ENCODE results near the gene RER1. TPM values are rescaled to one million over a fixed set of nuclear protein-coding genes. Genes with fewer than 3 reads are reported as not detected.

Gene RER1
- total RNA-seq, 2 donors from 2014 or later, result 114 TPM

- Histone ChIP-seq H3K4me3 (ENCODE audit: low read length) (no peak overlapping the region), H3K36me3 (ENCODE audit: control insufficient read depth, insufficient read depth, low read length) (no peaks in the 10 kb centered on the region), H3K27ac (ENCODE audit: low read depth, low read length) (no peak overlapping the region), H3K9ac (ENCODE audit: extremely low read depth, low read length, poor library complexity, severe bottlenecking) (no peak overlapping the region), H3K27me3 (ENCODE audit: control insufficient read depth, insufficient read depth, low read length, poor library complexity, severe bottlenecking) (no peaks in the 10 kb centered on the region), H3K4me1 (ENCODE audit: control insufficient read depth, insufficient read depth, low read length) (no peaks in the 10 kb centered on the region), H3K9me3 (ENCODE audit: control insufficient read depth, low read length) (no peaks in the 10 kb centered on the region)
- DNase-seq, result no peak
- peaks cover 7% of the 10 kb centered on the region for H3K36me3 Mint-ChIP-seq (ENCODE audit: low read depth)
- TF ChIP-seq CTCF (conservative IDR thresholded peaks at IDR 0.05), result no peak
- H3K4me1 Mint-ChIP-seq, result no peaks in the 10 kb centered on the region
- H3K27me3 Mint-ChIP-seq (ENCODE audit: insufficient read depth), result no peaks in the 10 kb centered on the region
- H3K9me3 Mint-ChIP-seq, result no peaks in the 10 kb centered on the region
- no peak overlapping the region for H3K4me3 Mint-ChIP-seq
- WGBS, 2 experiments (ENCODE audit: insufficient coverage in 1 of 2, insufficient read length in 1 of 2), result 91 to 93% methylated on average over 21 to 23 of the region's 23 CpGs
- no peak overlapping the region for H3K27ac Mint-ChIP-seq
Measured at GRCh38 chr1:2376261-2376741, 15.3 kb upstream of the RER1 start.

GRCh38 chr1:2376931-2377672 is 14.5 kb upstream of the RER1 start:
- no peak for TF ChIP-seq CTCF (conservative IDR thresholded peaks at IDR 0.05)
- no peaks in the 10 kb centered on the region for H3K4me1 Mint-ChIP-seq
- H3K9me3 Mint-ChIP-seq, result no peaks in the 10 kb centered on the region
- Histone ChIP-seq H3K36me3 (ENCODE audit: control insufficient read depth, insufficient read depth, low read length) (no peaks in the 10 kb centered on the region), H3K9me3 (ENCODE audit: control insufficient read depth, low read length) (no peaks in the 10 kb centered on the region), H3K27me3 (ENCODE audit: control insufficient read depth, insufficient read depth, low read length, poor library complexity, severe bottlenecking) (no peaks in the 10 kb centered on the region), H3K4me3 (ENCODE audit: low read length) (no peak overlapping the region), H3K9ac (ENCODE audit: extremely low read depth, low read length, poor library complexity, severe bottlenecking) (no peak overlapping the region), H3K27ac (ENCODE audit: low read depth, low read length) (no peak overlapping the region), H3K4me1 (ENCODE audit: control insufficient read depth, insufficient read depth, low read length) (no peaks in the 10 kb centered on the region)
- DNase-seq, result no peak
- WGBS, 2 experiments (ENCODE audit: insufficient coverage in 1 of 2, insufficient read length in 1 of 2), result 91 to 96% methylated on average over 17 to 25 of the region's 25 CpGs
- H3K4me3 Mint-ChIP-seq, result no peak overlapping the region
- H3K27ac Mint-ChIP-seq, result no peak overlapping the region
- no peaks in the 10 kb centered on the region for H3K36me3 Mint-ChIP-seq (ENCODE audit: low read depth)
- H3K27me3 Mint-ChIP-seq (ENCODE audit: insufficient read depth), result no peaks in the 10 kb centered on the region

GRCh38 chr1:2377751-2378440 is 13.7 kb upstream of the RER1 start:
- no peaks in the 10 kb centered on the region for H3K36me3 Mint-ChIP-seq (ENCODE audit: low read depth)
- Histone ChIP-seq H3K9ac (ENCODE audit: extremely low read depth, low read length, poor library complexity, severe bottlenecking) (no peak overlapping the region), H3K4me1 (ENCODE audit: control insufficient read depth, insufficient read depth, low read length) (no peaks in the 10 kb centered on the region), H3K27ac (ENCODE audit: low read depth, low read length) (no peak overlapping the region), H3K27me3 (ENCODE audit: control insufficient read depth, insufficient read depth, low read length, poor library complexity, severe bottlenecking) (no peaks in the 10 kb centered on the region), H3K9me3 (ENCODE audit: control insufficient read depth, low read length) (no peaks in the 10 kb centered on the region), H3K36me3 (ENCODE audit: control insufficient read depth, insufficient read depth, low read length) (no peaks in the 10 kb centered on the region), H3K4me3 (ENCODE audit: low read length) (no peak overlapping the region)
- no peak overlapping the region for H3K27ac Mint-ChIP-seq
- WGBS, 2 experiments (ENCODE audit: insufficient coverage in 1 of 2, insufficient read length in 1 of 2), result 90 to 94% methylated on average over 10 to 16 of the region's 16 CpGs
- no peak overlapping the region for H3K4me3 Mint-ChIP-seq
- no peaks in the 10 kb centered on the region for H3K9me3 Mint-ChIP-seq
- H3K4me1 Mint-ChIP-seq, result no peaks in the 10 kb centered on the region
- no peak for TF ChIP-seq CTCF (conservative IDR thresholded peaks at IDR 0.05)
- no peaks in the 10 kb centered on the region for H3K27me3 Mint-ChIP-seq (ENCODE audit: insufficient read depth)
- no peak for DNase-seq
